Gastroesophageal sphincter (tissue), 3 donors: ENCODE data around the gene TTC33.

Experiments used
- CTCF ChIP-seq, 4 experiments: fragments of 200-600 bp in 2 of 4; fragments of 450-650 bp in 2 of 4; sonication (generic) in 1 of 4; IDR thresholded peaks; one replicate each; pipeline ENCODE4 v1.5.1; 2017 to 2019; ENCODE audit warnings: antibody characterized with exemption in 4 of 4, mild to moderate bottlenecking in 2 of 4, moderate library complexity in 2 of 4
- POLR2A ChIP-seq, 2 donors: fragments of 450-650 bp; IDR thresholded peaks; one replicate each; pipeline ENCODE4 v1.6.1; 2017; ENCODE audit warnings: antibody characterized with exemption in 2 of 2, mild to moderate bottlenecking in 2 of 2, moderate library complexity in 1 of 2
- POLR2AphosphoS5 ChIP-seq: sonication (generic); formaldehyde crosslinking; IDR thresholded peaks from one replicate; pipeline ENCODE4 v1.6.1; 2017; ENCODE audit warnings: antibody characterized with exemption

GRCh38 chr5:40481241-40481640 is 274.5 kb downstream of the TTC33 start:
- TF ChIP-seq POLR2A (IDR thresholded peaks at IDR 0.05) (no peak), CTCF (IDR thresholded peaks at IDR 0.05) (no peak), POLR2AphosphoS5 (no peak)
